ENCODE measurements around the gene AIRE.
A peak's percentile ranks its signal among the peaks of the same experiment; 100 is the strongest.

The AIRE gene

GRCh38 chr21:44306936-44307704 is 21.4 kb downstream of the AIRE start:
- no peak overlapping the region for H3K4me3 Mint-ChIP-seq
- peak overlapping the region; percentile 44 for H3K27ac Mint-ChIP-seq (ENCODE audit: low read depth)
- H3K9me3 Mint-ChIP-seq = no peaks in the 10 kb centered on the region
- H3K4me1 Mint-ChIP-seq = peaks cover 25% of the 10 kb centered on the region
- no peaks in the 10 kb centered on the region for H3K27me3 Mint-ChIP-seq
- peaks cover 19% of the 10 kb centered on the region for H3K36me3 Mint-ChIP-seq (ENCODE audit: insufficient read depth)
- ATAC-seq (replicated peaks; ENCODE audit: extremely low read depth, poor library complexity, severe bottlenecking) (no peak), DNase-seq (ENCODE audit: low spot score in 2 of 2) (no peak)

DNA sequence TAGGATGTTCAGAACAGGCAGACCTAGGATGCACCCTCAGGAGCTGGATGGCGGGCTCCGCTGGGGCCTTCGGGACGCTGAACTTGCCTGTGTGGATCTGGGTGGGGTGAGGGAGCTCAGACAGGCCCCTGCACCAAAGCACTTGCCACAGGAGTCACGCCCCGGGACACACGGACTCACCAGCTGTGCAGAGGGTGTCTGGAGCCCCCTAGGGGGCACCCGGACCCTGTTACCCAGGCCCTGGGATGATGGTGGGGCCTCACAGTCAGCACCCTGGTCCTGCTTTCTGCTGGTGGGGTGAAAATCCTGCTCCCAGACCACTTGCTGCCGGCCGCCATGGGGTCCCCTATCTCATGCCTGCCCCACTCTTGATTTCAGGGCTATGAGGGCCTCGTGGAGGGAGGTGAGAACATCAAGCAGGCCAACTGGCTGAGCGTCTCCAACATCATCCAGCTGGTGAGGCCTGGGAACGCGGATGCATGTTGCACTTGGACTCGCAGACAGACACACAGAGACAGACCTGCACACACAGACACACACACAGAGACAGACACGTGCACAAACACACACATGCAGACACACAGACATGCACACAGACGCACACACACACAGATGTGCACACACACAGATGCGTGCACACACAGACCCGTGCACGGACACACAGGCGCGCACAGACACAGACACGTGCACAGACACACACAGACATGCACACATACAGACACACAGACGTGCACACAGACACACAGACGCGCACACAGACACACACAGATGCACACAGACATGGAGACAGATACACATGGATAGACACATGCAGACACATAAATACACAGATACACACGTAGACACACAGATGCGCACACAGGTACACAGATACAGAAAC is 25.2 kb downstream of the AIRE start:
- Mint-ChIP-seq H3K36me3 (ENCODE audit: insufficient read depth) (peaks cover 16% of the 10 kb centered on the region), H3K4me1 (peaks cover 8% of the 10 kb centered on the region), H3K4me3 (no peak overlapping the region), H3K9me3 (no peaks in the 10 kb centered on the region), H3K27me3 (no peaks in the 10 kb centered on the region), H3K27ac (ENCODE audit: low read depth) (no peak overlapping the region)
- ATAC-seq (replicated peaks; ENCODE audit: extremely low read depth, poor library complexity, severe bottlenecking) = no peak
- no peak for DNase-seq (ENCODE audit: low spot score in 2 of 2)

- Mint-ChIP-seq H3K9me3 (no peaks in the 10 kb centered on the region), H3K4me1 (peaks cover 8% of the 10 kb centered on the region), H3K27me3 (no peaks in the 10 kb centered on the region), H3K27ac (ENCODE audit: low read depth) (no peak overlapping the region), H3K36me3 (ENCODE audit: insufficient read depth) (peaks cover 16% of the 10 kb centered on the region), H3K4me3 (no peak overlapping the region)
- no peak for ATAC-seq (replicated peaks; ENCODE audit: extremely low read depth, poor library complexity, severe bottlenecking)
- DNase-seq (ENCODE audit: low spot score in 2 of 2) = no peak
Observed at GRCh38 chr21:44312089-44312488, 26.4 kb downstream of the AIRE start.

DNA sequence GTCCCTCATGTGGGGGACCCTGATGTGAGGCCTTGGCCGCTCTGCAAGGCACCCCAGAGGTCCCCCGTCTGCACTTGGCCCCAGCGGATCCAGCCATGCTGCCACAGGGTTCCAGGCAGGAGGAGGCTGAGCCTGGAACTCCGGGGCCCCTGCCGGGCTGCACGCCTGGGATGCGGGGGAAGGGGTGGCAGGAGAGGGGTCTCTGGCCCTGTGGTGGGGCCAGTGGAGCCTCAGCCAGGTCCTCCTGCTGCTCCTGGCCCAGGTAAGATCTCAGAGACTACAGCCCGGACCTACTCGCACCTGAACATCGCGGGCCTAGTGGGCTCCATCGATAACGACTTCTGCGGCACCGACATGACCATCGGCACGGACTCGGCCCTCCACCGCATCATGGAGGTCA is 27.0 kb downstream of the AIRE start:
- no peak overlapping the region for H3K4me3 Mint-ChIP-seq
- peaks cover 15% of the 10 kb centered on the region for H3K36me3 Mint-ChIP-seq (ENCODE audit: insufficient read depth)
- no peak for DNase-seq (ENCODE audit: low spot score in 2 of 2)
- H3K27ac Mint-ChIP-seq (ENCODE audit: low read depth) = no peak overlapping the region
- H3K27me3 Mint-ChIP-seq = no peaks in the 10 kb centered on the region
- no peak for ATAC-seq (replicated peaks; ENCODE audit: extremely low read depth, poor library complexity, severe bottlenecking)
- peaks cover 8% of the 10 kb centered on the region for H3K4me1 Mint-ChIP-seq
- no peaks in the 10 kb centered on the region for H3K9me3 Mint-ChIP-seq

- Mint-ChIP-seq H3K4me1 (peaks cover 8% of the 10 kb centered on the region), H3K9me3 (no peaks in the 10 kb centered on the region), H3K27ac (ENCODE audit: low read depth) (peak overlapping the region; percentile 41), H3K36me3 (ENCODE audit: insufficient read depth) (peaks cover 12% of the 10 kb centered on the region), H3K4me3 (no peak overlapping the region), H3K27me3 (no peaks in the 10 kb centered on the region)
- DNase-seq (ENCODE audit: low spot score in 2 of 2) (no peak), ATAC-seq (replicated peaks; ENCODE audit: extremely low read depth, poor library complexity, severe bottlenecking) (no peak)
Observed at GRCh38 chr21:44313451-44313850, 27.8 kb downstream of the AIRE start.

GRCh38 chr21:44314128-44314527 is 28.5 kb downstream of the AIRE start:
- H3K4me3 Mint-ChIP-seq = no peak overlapping the region
- no peak for ATAC-seq (replicated peaks; ENCODE audit: extremely low read depth, poor library complexity, severe bottlenecking)
- DNase-seq (ENCODE audit: low spot score in 2 of 2) = no peak
- H3K36me3 Mint-ChIP-seq (ENCODE audit: insufficient read depth) = peaks cover 10% of the 10 kb centered on the region
- peaks cover 8% of the 10 kb centered on the region for H3K4me1 Mint-ChIP-seq
- H3K9me3 Mint-ChIP-seq = no peaks in the 10 kb centered on the region
- H3K27ac Mint-ChIP-seq (ENCODE audit: low read depth) = peak overlapping the region; percentile 41
- H3K27me3 Mint-ChIP-seq = no peaks in the 10 kb centered on the region

- Mint-ChIP-seq H3K4me1 (peaks cover 8% of the 10 kb centered on the region), H3K27me3 (no peaks in the 10 kb centered on the region), H3K4me3 (no peak overlapping the region), H3K9me3 (no peaks in the 10 kb centered on the region), H3K36me3 (ENCODE audit: insufficient read depth) (peaks cover 10% of the 10 kb centered on the region), H3K27ac (ENCODE audit: low read depth) (no peak overlapping the region)
- no peak for DNase-seq (ENCODE audit: low spot score in 2 of 2)
- no peak for ATAC-seq (replicated peaks; ENCODE audit: extremely low read depth, poor library complexity, severe bottlenecking)
Observed at GRCh38 chr21:44314561-44314960, 28.9 kb downstream of the AIRE start.

DNA sequence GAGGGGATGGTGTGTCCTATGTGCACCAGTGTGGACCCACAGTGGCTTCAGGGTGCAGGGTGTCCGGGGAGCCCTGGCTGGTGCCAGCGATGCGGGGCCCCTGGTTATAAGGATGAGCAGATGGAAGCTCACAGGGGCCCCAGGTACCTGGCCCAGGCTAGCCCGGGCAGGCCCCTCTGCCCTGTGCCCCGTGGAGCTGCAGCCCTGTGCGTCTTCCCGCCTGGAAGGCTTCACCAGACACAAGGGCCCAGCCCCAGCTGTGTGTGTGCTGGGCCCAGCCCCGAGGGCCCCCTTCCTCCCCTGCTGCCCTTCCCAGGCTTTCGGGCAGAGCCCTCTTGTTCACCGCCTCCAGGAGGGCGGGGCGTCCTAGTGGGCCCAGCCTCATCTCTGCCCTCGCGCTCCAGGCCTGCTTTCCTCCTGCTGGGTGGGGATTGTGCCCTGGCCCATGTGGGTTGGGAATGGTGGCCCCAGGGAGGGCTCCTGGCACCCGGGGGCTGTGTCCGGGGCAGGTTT is 30.1 kb downstream of the AIRE start:
- H3K4me1 Mint-ChIP-seq = peaks cover 8% of the 10 kb centered on the region
- no peak for ATAC-seq (replicated peaks; ENCODE audit: extremely low read depth, poor library complexity, severe bottlenecking)
- no peak overlapping the region for H3K4me3 Mint-ChIP-seq
- H3K9me3 Mint-ChIP-seq = no peaks in the 10 kb centered on the region
- no peaks in the 10 kb centered on the region for H3K27me3 Mint-ChIP-seq
- H3K27ac Mint-ChIP-seq (ENCODE audit: low read depth) = no peak overlapping the region
- peaks cover 10% of the 10 kb centered on the region for H3K36me3 Mint-ChIP-seq (ENCODE audit: insufficient read depth)
- DNase-seq (ENCODE audit: low spot score in 2 of 2) = no peak

- Mint-ChIP-seq H3K4me1 (peaks cover 4% of the 10 kb centered on the region), H3K27me3 (no peaks in the 10 kb centered on the region), H3K27ac (ENCODE audit: low read depth) (no peak overlapping the region), H3K36me3 (ENCODE audit: insufficient read depth) (peaks cover 8% of the 10 kb centered on the region), H3K9me3 (no peaks in the 10 kb centered on the region), H3K4me3 (no peak overlapping the region)
- ATAC-seq (replicated peaks; ENCODE audit: extremely low read depth, poor library complexity, severe bottlenecking) (no peak), DNase-seq (ENCODE audit: low spot score in 2 of 2) (no peak)
Observed at GRCh38 chr21:44316277-44316900, 30.7 kb downstream of the AIRE start.

DNA sequence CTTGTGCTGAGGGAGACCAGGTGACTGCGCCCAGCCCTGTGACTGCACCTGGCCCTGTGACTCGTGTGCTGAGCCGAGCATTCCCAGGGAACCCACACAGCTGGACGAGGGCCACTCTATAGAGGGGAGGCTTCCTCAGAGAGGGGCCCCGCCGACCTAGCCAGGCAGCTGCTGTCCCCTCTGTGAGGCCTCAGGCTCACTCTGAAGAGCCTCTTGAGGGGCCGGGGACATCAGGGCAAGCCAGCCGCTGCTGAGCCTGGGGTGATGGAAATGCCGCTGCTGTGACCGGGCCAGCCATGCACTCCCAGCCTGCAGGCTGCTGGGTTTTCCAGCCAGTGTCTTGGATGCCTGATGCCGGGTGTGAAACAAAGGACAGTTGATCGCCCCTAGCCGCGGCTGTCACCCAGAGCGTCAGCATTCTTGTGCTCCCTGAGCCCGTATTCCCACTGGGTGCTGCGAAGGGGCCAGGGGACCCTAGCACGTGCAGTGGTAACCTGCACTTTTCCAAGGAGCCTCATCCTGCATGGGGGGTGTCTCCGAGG is 31.6 kb downstream of the AIRE start:
- no peak for ATAC-seq (replicated peaks; ENCODE audit: extremely low read depth, poor library complexity, severe bottlenecking)
- Mint-ChIP-seq H3K9me3 (no peaks in the 10 kb centered on the region), H3K27ac (ENCODE audit: low read depth) (no peak overlapping the region), H3K36me3 (ENCODE audit: insufficient read depth) (peaks cover 6% of the 10 kb centered on the region), H3K4me3 (no peak overlapping the region), H3K4me1 (no peaks in the 10 kb centered on the region), H3K27me3 (no peaks in the 10 kb centered on the region)
- no peak for DNase-seq (ENCODE audit: low spot score in 2 of 2)

DNA sequence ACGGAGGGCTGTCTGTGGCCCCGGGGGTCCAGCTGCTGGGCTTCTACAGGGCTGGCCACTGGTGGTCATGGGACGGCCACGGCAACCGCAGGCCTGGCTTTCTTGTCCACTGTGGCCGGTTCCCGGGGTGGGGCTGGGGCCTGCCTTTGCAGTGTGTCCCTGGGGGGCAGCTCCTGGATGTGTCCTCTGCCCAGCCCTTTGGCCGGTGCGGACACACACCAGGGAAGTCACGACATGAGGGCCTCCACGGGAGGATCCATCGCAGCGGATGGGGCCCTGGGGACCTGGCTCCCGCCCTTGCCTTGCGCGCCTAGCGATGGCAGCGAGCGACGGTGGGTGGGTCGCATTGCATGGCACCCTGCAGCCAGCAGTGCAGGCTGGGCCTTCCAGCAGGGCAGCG is 32.2 kb downstream of the AIRE start:
- H3K4me3 Mint-ChIP-seq = no peak overlapping the region
- DNase-seq (ENCODE audit: low spot score in 2 of 2) (no peak), ATAC-seq (replicated peaks; ENCODE audit: extremely low read depth, poor library complexity, severe bottlenecking) (no peak)
- no peak overlapping the region for H3K27ac Mint-ChIP-seq (ENCODE audit: low read depth)
- H3K4me1 Mint-ChIP-seq = no peaks in the 10 kb centered on the region
- H3K36me3 Mint-ChIP-seq (ENCODE audit: insufficient read depth) = peaks cover 7% of the 10 kb centered on the region
- H3K27me3 Mint-ChIP-seq = no peaks in the 10 kb centered on the region
- H3K9me3 Mint-ChIP-seq = no peaks in the 10 kb centered on the region

DNA sequence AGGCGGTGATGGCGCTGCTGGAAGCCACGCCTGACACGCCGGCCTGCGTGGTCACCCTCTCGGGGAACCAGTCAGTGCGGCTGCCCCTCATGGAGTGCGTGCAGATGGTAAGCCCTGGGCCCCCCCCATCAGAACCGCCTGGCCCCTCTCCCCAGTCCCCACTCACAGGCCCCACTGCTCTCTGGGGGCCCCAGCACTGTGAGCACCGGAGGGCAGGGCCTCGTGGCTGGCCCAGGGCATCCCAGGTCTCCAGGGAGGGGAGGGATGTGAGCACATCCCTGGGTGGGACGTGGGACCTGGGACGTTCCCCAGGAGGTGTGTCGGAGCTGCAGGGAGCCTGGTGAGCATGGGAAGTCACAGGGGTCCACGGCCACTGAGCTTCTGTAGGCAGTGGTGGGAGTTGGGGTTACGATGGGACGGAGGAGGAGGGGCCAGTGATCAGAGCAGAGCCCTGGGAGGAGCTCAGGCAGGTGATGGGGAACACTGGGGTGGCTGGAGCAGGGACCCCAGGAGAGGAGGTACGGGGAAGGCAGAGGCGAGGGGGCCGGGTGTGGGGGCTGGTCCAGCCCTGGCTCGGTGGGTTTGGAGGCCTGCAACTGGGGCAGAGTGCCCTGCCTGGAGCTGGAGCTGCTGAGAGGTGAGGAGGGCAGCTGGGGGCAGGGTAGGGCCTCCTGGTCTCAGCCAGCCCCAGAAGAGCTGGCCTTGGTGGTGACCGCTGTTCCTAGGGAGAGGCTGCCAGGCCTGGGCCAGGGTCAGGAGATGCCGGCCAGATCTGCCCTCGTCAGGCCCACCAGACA is 33.0 kb downstream of the AIRE start:
- DNase-seq (ENCODE audit: low spot score in 2 of 2) (no peak), ATAC-seq (replicated peaks; ENCODE audit: extremely low read depth, poor library complexity, severe bottlenecking) (no peak)
- peaks cover 7% of the 10 kb centered on the region for H3K36me3 Mint-ChIP-seq (ENCODE audit: insufficient read depth)
- no peaks in the 10 kb centered on the region for H3K4me1 Mint-ChIP-seq
- no peak overlapping the region for H3K4me3 Mint-ChIP-seq
- no peak overlapping the region for H3K27ac Mint-ChIP-seq (ENCODE audit: low read depth)
- H3K27me3 Mint-ChIP-seq = no peaks in the 10 kb centered on the region
- H3K9me3 Mint-ChIP-seq = no peaks in the 10 kb centered on the region
